NCI-H2029 (cell line): ENCODE results near the gene LRRC2.
"Not testable (repeated sequence)": the region's sequence is repeated elsewhere in the genome, so short reads cannot be mapped to it uniquely, and the experiment has no call there.

ENCODE experiments used
- DNase-seq: peaks from one replicate; lab custom pipeline; 2025; lab: John Stamatoyannopoulos, UW

Gene LRRC2

GRCh38 chr3:46527239-46527638 is 38.9 kb downstream of the LRRC2 start:
- no peak for DNase-seq

- no peak for DNase-seq
Observed at GRCh38 chr3:46524832-46525231, 41.3 kb downstream of the LRRC2 start.

GRCh38 chr3:46524008-46524407 is 42.1 kb downstream of the LRRC2 start:
- no peak for DNase-seq

GRCh38 chr3:46523556-46523955 is 42.5 kb downstream of the LRRC2 start:
- no peak for DNase-seq

- not testable (repeated sequence) for DNase-seq
Observed at GRCh38 chr3:46522201-46522600, 43.9 kb downstream of the LRRC2 start.

GRCh38 chr3:46521096-46521495 is 45.0 kb downstream of the LRRC2 start:
- no peak for DNase-seq

GRCh38 chr3:46520531-46520930 is 45.6 kb downstream of the LRRC2 start:
- DNase-seq = no peak

- no peak for DNase-seq
Observed at GRCh38 chr3:46519952-46520351, 46.1 kb downstream of the LRRC2 start.

GRCh38 chr3:46517784-46518181 is 48.3 kb downstream of the LRRC2 start:
- DNase-seq = no peak

- DNase-seq = no peak
Observed at GRCh38 chr3:46517016-46517783, 48.9 kb downstream of the LRRC2 start.

- no peak for DNase-seq
Observed at GRCh38 chr3:46516521-46516920, 49.6 kb downstream of the LRRC2 start.

- DNase-seq = no peak
Observed at GRCh38 chr3:46512191-46512749, 53.8 kb downstream of the LRRC2 start.

GRCh38 chr3:46509661-46510187 is 56.4 kb downstream of the LRRC2 start:
- no peak for DNase-seq

- no peak for DNase-seq
Observed at GRCh38 chr3:46508850-46509591, 57.1 kb downstream of the LRRC2 start.

- DNase-seq = no peak
Observed at GRCh38 chr3:46506526-46506925, 59.6 kb downstream of the LRRC2 start.

GRCh38 chr3:46505953-46506352 is 60.1 kb downstream of the LRRC2 start:
- no peak for DNase-seq

- no peak for DNase-seq
Observed at GRCh38 chr3:46504789-46505188, 61.3 kb downstream of the LRRC2 start.

GRCh38 chr3:46503200-46503874 is 62.8 kb downstream of the LRRC2 start:
- no peak for DNase-seq

- no peak for DNase-seq
Observed at GRCh38 chr3:46501702-46502101, 64.4 kb downstream of the LRRC2 start.

- no peak for DNase-seq
Observed at GRCh38 chr3:46500656-46501635, 65.2 kb downstream of the LRRC2 start.

- no peak for DNase-seq
Observed at GRCh38 chr3:46498916-46499519, 67.1 kb downstream of the LRRC2 start.
